T-helper 22 cell (primary cell): Measurements from ENCODE around the gene XAGE3.

Source experiments
- DNase-seq: peaks from one replicate; pipeline ENCODE4 v3.0.0-alpha.2; 2020; ENCODE audit warnings: low read depth

Gene XAGE3

GRCh38 chrX:52839137-52839536 is 28.7 kb downstream of the XAGE3 start:
- DNase-seq, result no peak

GRCh38 chrX:52830551-52830950 is 37.3 kb downstream of the XAGE3 start:
- no peak for DNase-seq

- no peak for DNase-seq
These were observed 43.3 kb downstream of the XAGE3 start for GRCh38 chrX:52824608-52825007.

- no peak for DNase-seq
These were observed 46.7 kb downstream of the XAGE3 start for GRCh38 chrX:52821079-52821760.

GRCh38 chrX:52819788-52820187 is 48.1 kb downstream of the XAGE3 start:
- no peak for DNase-seq
